Endothelial cell of umbilical vein (primary cell): Measurements from ENCODE around the gene MTA1. TPM values are rescaled to one million over a fixed set of nuclear protein-coding genes. Genes with fewer than 3 reads are reported as not detected.

Source experiments
- BruUV-seq: library from RNA; stranded (reverse); fragments of 400-500 nt; replicated peaks from 2 replicates; lab custom pipeline; 2021; lab: Mats Ljungman, UMichigan
- CTCF ChIA-PET: fragments of 300-600, 350-600 bp; sonication (Branson Sonifier 250); formaldehyde crosslinking; loops from one replicate; lab custom pipeline; 2021; ENCODE audit warnings: antibody characterized with exemption, inconsistent platforms; lab: Charles Lee
- POLR2A ChIA-PET: fragments of 300-600, 350-600 bp; sonication (Branson Sonifier 250); formaldehyde crosslinking; loops from one replicate; lab custom pipeline; 2021; ENCODE audit warnings: antibody characterized with exemption, inconsistent platforms; lab: Charles Lee
- DNase-seq: peaks from one replicate; pipeline ENCODE4 v3.0.0-alpha.2; 2011; ENCODE audit warnings: low read depth, low spot score
- FAIRE-seq: peaks from 2 replicates; lab custom pipeline; 2011; peaks lifted over from hg19 to GRCh38; lab: Jason Lieb, UNC
- H2AFZ ChIP-seq: 2 replicates; pipeline ENCODE4 v1.6.0; 2012; ENCODE audit warnings: low read depth, low read length, control low read depth, inconsistent platforms
- H3K27ac ChIP-seq: 2 replicates; pipeline ENCODE4 v1.5.1; 2011; ENCODE audit warnings: low read depth, mild to moderate bottlenecking, control low read depth, low read length, moderate library complexity; ENCODE audit not compliant: insufficient read depth
- H3K27me3 ChIP-seq, 2 experiments: 2 replicates each; pipeline versions ENCODE4 v1.6.0 to v1.6.1; 2011; ENCODE audit warnings: low read length in 2 of 2, mixed read lengths in 1 of 2; ENCODE audit not compliant: control insufficient read depth in 2 of 2, insufficient read depth in 2 of 2
- H3K36me3 ChIP-seq, 2 experiments: 2 replicates in 1 of 2; 3 replicates in 1 of 2; pipeline ENCODE4 v1.5.1; 2011; ENCODE audit warnings: low read length in 2 of 2, mild to moderate bottlenecking in 1 of 2, moderate library complexity in 1 of 2; ENCODE audit not compliant: control insufficient read depth in 2 of 2, insufficient read depth in 2 of 2; ENCODE audit errors: extremely low read depth in 1 of 2
- H3K4me1 ChIP-seq: 3 replicates; pipeline ENCODE4 v1.5.1; 2011; ENCODE audit warnings: mild to moderate bottlenecking, low read length; ENCODE audit not compliant: control insufficient read depth, insufficient read depth; ENCODE audit errors: extremely low read depth
- H3K4me2 ChIP-seq: 2 replicates; pipeline ENCODE4 v1.6.1; 2011; ENCODE audit warnings: low read length, control low read depth, mixed read lengths; ENCODE audit not compliant: insufficient read depth
- H3K4me3 ChIP-seq, 3 experiments: fragments of 200-600 bp in 1 of 3; sonication (generic), shearing (Covaris generic) in 1 of 3; replicated peaks in 1 of 3; 2 replicates each; pipeline ENCODE4 v1.5.1; 2011 to 2016; ENCODE audit warnings: control low read depth in 3 of 3, low read length in 3 of 3, mild to moderate bottlenecking in 2 of 3, inconsistent platforms in 1 of 3, low read depth in 1 of 3, moderate library complexity in 1 of 3; ENCODE audit not compliant: insufficient read depth in 1 of 3
- H3K79me2 ChIP-seq: 2 replicates; pipeline ENCODE4 v1.6.0; 2012; ENCODE audit warnings: low read length, inconsistent platforms; ENCODE audit not compliant: control insufficient read depth, insufficient read depth
- H3K9ac ChIP-seq: replicated peaks from 2 replicates; pipeline ENCODE3; 2011; ENCODE audit warnings: low read length, control low read depth; ENCODE audit not compliant: insufficient read depth; ENCODE audit errors: extremely low read depth
- H3K9me1 ChIP-seq: replicated peaks from 3 replicates; pipeline ENCODE4 v1.6.0; 2011; ENCODE audit warnings: mild to moderate bottlenecking, low read length; ENCODE audit not compliant: control insufficient read depth, insufficient read depth; ENCODE audit errors: extremely low read depth
- H3K9me3 ChIP-seq: replicated peaks from 2 replicates; pipeline ENCODE4 v1.5.1; 2012; ENCODE audit warnings: low read length, inconsistent platforms; ENCODE audit not compliant: control insufficient read depth, insufficient read depth
- H4K20me1 ChIP-seq: replicated peaks from 2 replicates; pipeline ENCODE3; 2011; ENCODE audit warnings: mild to moderate bottlenecking, low read length; ENCODE audit not compliant: control insufficient read depth, insufficient read depth; ENCODE audit errors: extremely low read depth
- EZH2 ChIP-seq: IDR thresholded peaks from 2 replicates; pipeline ENCODE4 v1.6.1; 2012; ENCODE audit warnings: borderline replicate concordance, low read depth, mild to moderate bottlenecking, moderate library complexity, low read length, inconsistent platforms; ENCODE audit not compliant: severe bottlenecking
- FOS ChIP-seq: IDR thresholded peaks from 2 replicates; pipeline ENCODE4 v1.6.1; 2011; ENCODE audit warnings: mild to moderate bottlenecking, low read length, moderate library complexity, borderline replicate concordance; ENCODE audit not compliant: insufficient read depth
- GATA2 ChIP-seq: IDR thresholded peaks from 2 replicates; pipeline ENCODE4 v1.7.0; 2011; ENCODE audit warnings: low read depth, mild to moderate bottlenecking, moderate library complexity, mixed read lengths, low read length; ENCODE audit not compliant: insufficient read length, insufficient read depth
- JUN ChIP-seq: IDR thresholded peaks from 2 replicates; pipeline ENCODE4 v1.6.1; 2011; ENCODE audit warnings: borderline replicate concordance, low read depth; ENCODE audit not compliant: insufficient read length, insufficient read depth
- MYC ChIP-seq: IDR thresholded peaks from one replicate; pipeline ENCODE4 v1.6.1; 2011; ENCODE audit warnings: mild to moderate bottlenecking, low read depth, low read length
- POLR2A ChIP-seq: IDR thresholded peaks from 2 replicates; pipeline ENCODE4 v1.6.1; 2012; ENCODE audit warnings: low read depth, mild to moderate bottlenecking, control low read depth, low read length
- POLR2AphosphoS5 ChIP-seq: IDR thresholded peaks from 2 replicates; pipeline ENCODE4 v1.6.1; 2012; ENCODE audit warnings: low read depth, mild to moderate bottlenecking, control low read depth, low read length, moderate library complexity; ENCODE audit not compliant: insufficient read depth
- dilution Hi-C: fragments of 300-500 bp; cut with MboI; formaldehyde crosslinking; loops from one replicate; pipeline ENCODE4 v1.15.0; 2019; ENCODE audit warnings: low sequenced_read_pairs; ENCODE audit not compliant: extremely low pct_ligation_motif_present
- intact Hi-C: fragments of 100-400 bp; cut with micrococcal nuclease; formaldehyde crosslinking; loops from one replicate; pipeline ENCODE4 v1.10.0; 2022
- polyA plus RNA-seq, 4 experiments: library from polyadenylated mRNA; depleted of rRNA in 3 of 4; stranded (reverse) in 3 of 4; unstranded in 1 of 4; fragments of >200 nt; gene quantifications; 2 replicates each; pipeline versions ENCODE4 v1.2.1 to v1.2.3, GENCODE V29; 2011 to 2012; ENCODE audit warnings: missing spikeins in 1 of 4
- total RNA-seq: library from RNA; stranded (reverse); gene quantifications from 2 replicates; pipeline ENCODE4 v1.2.3, GENCODE V29; 2021
- TF ChIP-seq, protein P1 (sequence below), 2 donors: IDR thresholded peaks; 1 replicate in 1 of 2; 2 replicates in 1 of 2; pipeline ENCODE4 v1.5.1; 2011; ENCODE audit warnings: low read length in 2 of 2, mild to moderate bottlenecking in 2 of 2, moderate library complexity in 2 of 2, control low read depth in 1 of 2, inconsistent platforms in 1 of 2, low read depth in 1 of 2; ENCODE audit not compliant: insufficient read depth in 1 of 2; ENCODE audit errors: extremely low read depth in 1 of 2
- TF ChIP-seq, protein P2 (sequence below): IDR thresholded peaks from 2 replicates; pipeline ENCODE4 v1.6.1; 2011; ENCODE audit not compliant: insufficient read depth, insufficient read length

Gene MTA1
- total and polyA plus RNA-seq, 2 donors (not counting 3 experiments of a cell fraction or from before 2014, with no cell fraction given) = 85.2 to 167 TPM

DNA sequence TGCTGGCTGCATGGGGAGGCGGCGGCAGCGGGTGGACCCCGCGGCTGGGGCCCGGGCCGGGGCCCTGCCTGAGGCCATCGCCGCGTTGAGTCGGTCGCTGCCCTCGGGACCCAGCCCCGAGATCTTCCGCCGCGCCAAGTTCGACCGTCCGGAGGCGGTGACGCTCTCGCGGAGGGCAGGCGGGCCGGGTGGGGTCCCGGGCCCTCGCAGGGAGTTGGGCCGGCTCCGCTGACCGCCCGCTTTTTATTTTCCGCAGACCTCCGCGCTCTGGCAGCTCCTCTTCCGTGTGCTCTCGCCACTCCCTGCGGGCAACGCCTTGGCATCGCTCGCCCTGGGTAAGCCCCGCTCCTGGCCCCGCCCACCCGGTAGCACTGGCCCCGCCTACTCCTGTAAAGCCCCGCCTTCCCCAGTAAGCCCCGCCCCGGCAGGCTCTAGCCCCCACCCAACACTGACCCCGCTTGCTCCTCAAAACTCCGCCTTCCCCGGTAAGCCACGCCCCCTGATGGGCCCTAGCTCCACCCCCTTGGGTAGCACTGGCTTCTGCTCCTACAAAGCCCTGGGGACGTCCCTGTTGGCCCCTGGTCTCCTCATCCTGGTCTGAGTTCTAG lies 71.8 kb downstream of the MTA1 start:
- TSS peak; percentile 53 for BruUV-seq

More for the DNA sequence above, 71.8 kb downstream of the MTA1 start:
- H3K9me3 ChIP-seq = no peaks in the 10 kb centered on the region
- peak overlapping the region; percentile 83 for H3K9ac ChIP-seq
- H3K4me1 ChIP-seq = peaks cover 2% of the 10 kb centered on the region
- H2AFZ ChIP-seq = peak overlapping the region; percentile 69
- CTCF ChIA-PET = interaction anchor here (1.0 to 5.1 kb wide), 4 partner anchors 10 to 120 kb away, joined by 4 to 239 read pairs (median 80); no protein-coding TSS in a partner anchor
- TF ChIP-seq JUN (no peak), EZH2 (no peak), FOS (no peak), MYC (no peak), POLR2AphosphoS5 (no peak), POLR2A (peak; percentile 43), GATA2 (no peak)
- TF ChIP-seq, protein P1, sequence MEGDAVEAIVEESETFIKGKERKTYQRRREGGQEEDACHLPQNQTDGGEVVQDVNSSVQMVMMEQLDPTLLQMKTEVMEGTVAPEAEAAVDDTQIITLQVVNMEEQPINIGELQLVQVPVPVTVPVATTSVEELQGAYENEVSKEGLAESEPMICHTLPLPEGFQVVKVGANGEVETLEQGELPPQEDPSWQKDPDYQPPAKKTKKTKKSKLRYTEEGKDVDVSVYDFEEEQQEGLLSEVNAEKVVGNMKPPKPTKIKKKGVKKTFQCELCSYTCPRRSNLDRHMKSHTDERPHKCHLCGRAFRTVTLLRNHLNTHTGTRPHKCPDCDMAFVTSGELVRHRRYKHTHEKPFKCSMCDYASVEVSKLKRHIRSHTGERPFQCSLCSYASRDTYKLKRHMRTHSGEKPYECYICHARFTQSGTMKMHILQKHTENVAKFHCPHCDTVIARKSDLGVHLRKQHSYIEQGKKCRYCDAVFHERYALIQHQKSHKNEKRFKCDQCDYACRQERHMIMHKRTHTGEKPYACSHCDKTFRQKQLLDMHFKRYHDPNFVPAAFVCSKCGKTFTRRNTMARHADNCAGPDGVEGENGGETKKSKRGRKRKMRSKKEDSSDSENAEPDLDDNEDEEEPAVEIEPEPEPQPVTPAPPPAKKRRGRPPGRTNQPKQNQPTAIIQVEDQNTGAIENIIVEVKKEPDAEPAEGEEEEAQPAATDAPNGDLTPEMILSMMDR (IDR thresholded peaks at IDR 0.05; ENCODE audit: extremely low read depth in 1 of 2, insufficient read depth in 1 of 2, low read depth in 1 of 2, low read length in 2 of 2) = no peak
- TF ChIP-seq, protein P2, sequence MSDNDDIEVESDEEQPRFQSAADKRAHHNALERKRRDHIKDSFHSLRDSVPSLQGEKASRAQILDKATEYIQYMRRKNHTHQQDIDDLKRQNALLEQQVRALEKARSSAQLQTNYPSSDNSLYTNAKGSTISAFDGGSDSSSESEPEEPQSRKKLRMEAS = peak; percentile 67
- POLR2A ChIA-PET = no interaction called here
- no peaks in the 10 kb centered on the region for H3K9me1 ChIP-seq
- peak overlapping the region; percentile 35 for H3K4me2 ChIP-seq
- H4K20me1 ChIP-seq = no peaks in the 10 kb centered on the region
- intact Hi-C loops = loop anchor here (1.0 to 5.0 kb wide), 6 partner anchors 37 to 814 kb away; partner anchors contain the start of gene BRF1
- peaks cover 0 to 11% of the 10 kb centered on the region in 2 experiments for H3K27me3 ChIP-seq
- H3K27ac ChIP-seq = peak overlapping the region; percentile 77
- peak; percentile 65 for DNase-seq
- dilution Hi-C loops = no loop called here
- peak overlapping the region; percentile 39 to 52 (median 50) for H3K4me3 ChIP-seq
- H3K36me3 ChIP-seq = no peaks in the 10 kb centered on the region
- no peak for FAIRE-seq
- H3K79me2 ChIP-seq = peaks cover 3% of the 10 kb centered on the region
